Globus pallidus (tissue), 1 donor: ENCODE results near the gene GALNT17.

Experiments used
- DNase-seq: peaks from one replicate; pipeline ENCODE4 v3.0.0-alpha.2; 2015; ENCODE audit warnings: low spot score

The GALNT17 gene

DNA sequence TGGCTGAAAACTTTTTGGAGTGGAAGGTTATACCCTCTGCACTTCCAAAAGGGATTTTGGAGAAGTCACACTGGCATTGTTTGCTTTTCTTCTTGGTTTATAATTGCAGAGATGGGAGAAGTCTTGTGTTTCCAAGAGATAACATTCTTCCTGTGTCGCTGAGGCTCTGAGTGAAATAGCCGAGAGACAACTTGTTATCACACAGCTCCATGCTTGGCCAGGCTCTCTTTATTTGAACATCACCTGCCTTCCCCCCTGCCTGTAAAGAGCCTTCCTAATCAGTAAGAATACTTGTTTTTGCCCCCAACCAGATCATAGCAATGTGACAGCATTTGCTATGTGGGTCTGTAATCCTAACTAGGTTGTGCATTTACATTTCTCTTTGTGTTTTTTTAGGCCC, 270.7 kb downstream of the GALNT17 start:
- DNase-seq: no peak

DNA sequence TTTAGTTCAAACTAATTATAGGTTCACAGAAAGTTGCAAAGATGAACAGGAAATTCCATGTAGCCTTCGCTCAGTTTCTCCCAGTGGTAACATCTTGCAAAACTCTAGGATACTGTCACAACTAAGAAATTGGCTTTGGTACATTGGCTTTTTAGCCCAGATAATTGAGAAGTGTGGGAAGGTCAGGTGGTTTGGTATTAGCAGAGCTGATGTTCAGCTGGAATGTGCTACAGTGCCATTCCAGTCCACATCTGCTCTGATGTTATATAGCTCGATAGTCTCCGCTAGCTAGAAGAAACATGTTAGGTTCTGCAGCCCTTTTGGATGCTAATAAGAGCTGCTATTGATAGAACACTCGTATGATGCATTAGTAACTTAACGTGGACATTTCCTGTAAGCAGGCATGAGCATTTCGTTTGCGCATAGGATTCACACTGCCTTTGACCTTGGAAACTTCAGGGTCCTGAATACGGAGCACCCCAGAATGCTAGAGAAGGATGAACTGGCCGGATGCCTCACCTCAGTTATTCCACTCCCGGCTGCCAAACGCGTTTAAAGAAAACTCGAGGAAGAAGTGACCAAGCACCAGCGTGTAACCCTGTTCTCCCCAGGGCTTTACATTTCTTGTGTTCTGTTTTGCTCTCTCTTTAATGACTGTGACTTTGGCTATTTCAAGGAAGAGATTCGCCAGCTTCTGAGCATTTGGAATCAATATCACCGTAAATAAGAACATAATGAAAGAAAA, 271.4 kb downstream of the GALNT17 start:
- DNase-seq: no peak

DNA sequence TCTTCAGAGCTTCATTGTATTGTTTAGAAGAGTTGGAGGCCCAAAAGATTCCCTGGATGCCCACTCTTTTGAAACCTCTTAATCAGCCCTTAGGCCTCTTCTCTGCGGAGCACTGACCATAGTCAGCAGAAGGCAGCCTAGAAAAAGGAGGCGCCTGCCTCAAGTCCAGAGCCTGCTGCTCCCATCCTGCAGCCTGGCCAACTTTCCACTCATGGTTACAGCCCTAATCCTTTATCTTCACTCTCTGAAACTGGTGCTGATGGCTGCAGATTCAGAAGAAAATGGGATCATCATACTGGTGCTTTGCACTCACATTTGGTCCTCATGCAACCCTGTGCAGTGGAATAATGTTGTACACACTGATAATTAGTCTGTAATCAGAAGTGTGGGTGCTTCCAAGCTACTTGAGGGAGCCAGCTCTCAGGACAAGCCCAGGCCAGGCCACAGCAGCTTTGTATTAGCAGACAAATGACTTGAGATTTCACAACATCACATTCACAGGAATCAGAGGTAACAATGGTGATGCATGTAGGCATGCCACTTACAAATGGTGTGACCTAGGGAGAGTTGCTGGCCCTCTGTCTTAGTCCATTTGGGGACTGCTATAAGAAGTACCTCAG, 272.9 kb downstream of the GALNT17 start:
- no peak for DNase-seq

DNA sequence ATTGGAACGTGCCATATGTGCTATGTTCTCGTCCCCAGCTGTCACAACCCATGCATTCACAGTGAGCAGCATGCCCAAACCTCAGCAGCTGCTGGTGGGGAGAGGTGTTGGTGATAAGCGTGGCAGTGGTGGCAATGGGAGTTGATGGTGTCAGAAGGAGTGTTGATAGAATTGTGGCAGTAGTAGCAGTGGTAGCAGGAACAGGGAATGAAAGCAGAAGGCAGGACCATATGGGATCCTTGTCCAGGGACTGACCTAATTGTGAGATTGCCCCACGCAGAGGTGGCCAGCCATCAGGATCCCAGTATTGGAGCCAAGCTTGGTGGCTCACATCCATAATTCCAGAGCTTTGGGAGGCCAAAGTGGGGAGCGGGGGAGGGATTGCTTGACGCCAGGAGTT, 276.3 kb downstream of the GALNT17 start:
- no peak for DNase-seq

DNA sequence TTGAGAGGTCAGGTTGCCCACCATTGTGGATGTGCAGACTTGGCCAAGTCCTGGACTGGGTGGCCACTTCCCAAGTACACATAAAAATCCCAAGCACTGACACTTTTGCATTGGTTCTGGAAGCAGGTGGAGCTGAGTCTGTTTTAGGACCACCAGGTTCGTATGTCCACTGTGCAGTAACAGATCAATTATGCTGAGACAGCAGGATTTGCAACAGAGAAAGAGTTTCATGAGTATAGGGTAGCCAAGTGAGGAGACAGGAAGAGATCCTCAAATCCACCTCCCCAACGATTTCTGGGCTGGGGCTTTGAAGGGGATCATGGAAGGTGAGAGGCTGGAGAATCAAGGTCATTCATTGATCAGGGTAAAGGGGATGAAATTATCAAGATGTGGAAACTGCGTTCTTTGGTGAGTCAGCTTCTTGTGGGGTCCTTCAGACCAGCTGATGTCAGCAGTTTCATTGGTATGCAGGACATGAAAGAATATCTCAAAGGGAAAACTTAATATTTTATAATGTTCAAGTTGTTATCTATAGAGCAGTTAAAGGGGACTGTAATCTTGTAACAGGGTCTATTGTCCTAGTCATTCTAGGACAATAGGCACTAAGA, 277.7 kb downstream of the GALNT17 start:
- no peak for DNase-seq

DNA sequence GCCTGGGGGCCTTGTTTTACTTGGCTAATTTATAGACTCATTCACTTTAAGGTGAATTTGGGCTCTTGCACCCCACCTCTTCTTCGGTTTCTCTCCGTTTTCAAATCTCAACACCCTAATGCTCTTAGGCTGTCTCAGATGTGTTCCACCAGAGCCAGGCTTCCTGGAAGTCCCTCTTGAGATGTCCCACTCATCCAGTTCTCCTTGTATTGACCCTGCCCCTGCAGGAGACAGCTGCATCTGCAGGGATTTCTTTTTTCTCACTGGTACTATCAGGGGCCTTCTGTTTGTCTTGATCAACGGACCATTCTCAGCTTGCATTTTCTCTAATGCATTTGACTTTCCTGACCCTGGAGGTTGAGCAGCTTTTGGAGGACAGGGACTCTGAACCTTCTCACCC, 279.5 kb downstream of the GALNT17 start:
- DNase-seq: no peak

- no peak for DNase-seq
Observed at GRCh38 chr7:71414490-71414889, 282.5 kb downstream of the GALNT17 start.

DNA sequence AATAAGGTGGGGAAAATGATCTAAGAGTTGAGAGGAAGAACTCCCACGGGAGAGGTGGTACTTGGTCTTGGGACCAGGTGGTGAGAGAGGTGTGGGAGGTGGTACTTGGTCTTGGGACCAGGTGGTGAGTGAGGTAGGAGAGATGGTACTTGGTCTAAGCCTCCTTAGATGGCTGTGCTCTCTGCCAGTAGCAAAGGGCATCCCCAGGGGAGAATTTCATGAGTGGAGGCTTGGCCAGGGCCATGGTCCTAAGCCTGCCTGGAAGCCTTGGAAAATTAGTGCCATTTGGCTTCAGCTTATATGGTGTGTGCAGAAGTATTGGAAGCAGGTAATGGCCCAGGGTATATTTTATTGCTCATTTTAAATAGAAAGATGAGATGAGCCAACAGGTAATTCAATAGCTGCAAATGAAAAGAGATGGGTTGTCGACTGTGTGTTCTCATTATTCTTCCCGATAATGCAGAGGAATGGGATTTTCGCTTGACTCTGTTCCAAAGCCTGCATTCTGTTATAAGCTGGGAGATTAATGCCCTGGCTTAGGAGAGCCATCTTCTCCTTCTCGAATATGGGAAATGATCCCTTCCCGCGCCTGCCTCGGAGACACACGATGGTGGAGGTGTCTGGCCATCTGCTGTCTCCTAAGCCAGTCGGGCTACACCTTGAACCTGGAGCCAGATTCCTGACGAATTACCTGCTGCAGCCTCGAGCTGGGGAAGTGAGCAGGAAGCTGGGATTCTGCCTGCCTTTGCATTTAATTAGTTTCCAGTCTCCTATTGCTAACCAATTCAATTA, 287.8 kb downstream of the GALNT17 start:
- DNase-seq: no peak

DNA sequence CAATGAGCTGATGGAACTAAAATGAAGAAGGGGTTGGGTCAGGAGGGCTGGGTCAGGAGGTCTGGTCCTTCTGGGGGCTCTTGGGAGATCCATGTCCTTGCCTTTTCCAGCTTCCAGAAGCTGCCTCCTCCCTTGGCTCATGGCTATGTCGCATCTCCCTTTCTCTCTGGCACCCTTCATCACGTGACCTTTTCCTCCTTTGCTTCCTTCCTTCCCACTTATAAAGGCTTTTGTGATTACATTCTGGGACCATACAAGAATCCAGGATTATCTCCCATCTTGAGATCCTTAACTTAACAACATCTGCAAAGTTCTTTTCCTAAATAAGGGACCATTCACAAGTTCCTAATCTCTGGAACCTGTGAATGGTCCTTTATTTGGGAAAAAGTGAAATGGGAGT, 290.2 kb downstream of the GALNT17 start:
- DNase-seq: no peak

GRCh38 chr7:71424166-71425035, 292.5 kb downstream of the GALNT17 start:
- no peak for DNase-seq

DNA sequence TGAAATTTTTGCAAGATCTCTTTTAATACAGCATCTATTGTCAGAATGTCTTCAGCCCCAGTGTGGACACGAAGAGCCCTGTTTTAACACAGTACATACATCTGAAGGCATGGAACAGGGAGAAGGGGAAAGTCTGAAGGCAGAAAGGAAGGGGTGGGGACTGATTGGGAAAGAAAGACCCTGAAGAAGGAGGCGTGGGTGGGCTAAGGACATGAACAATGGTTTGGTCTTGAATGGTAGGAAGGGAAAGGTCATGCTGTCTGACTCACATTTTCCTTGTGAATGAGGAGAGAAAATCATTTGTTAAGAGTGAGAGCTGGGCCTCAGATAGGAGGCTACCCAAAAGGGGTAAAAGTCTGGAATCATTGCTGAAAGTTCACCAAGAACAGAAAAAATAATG, 297.1 kb downstream of the GALNT17 start:
- no peak for DNase-seq

- no peak for DNase-seq
Observed at GRCh38 chr7:71430246-71430645, 298.3 kb downstream of the GALNT17 start.

DNA sequence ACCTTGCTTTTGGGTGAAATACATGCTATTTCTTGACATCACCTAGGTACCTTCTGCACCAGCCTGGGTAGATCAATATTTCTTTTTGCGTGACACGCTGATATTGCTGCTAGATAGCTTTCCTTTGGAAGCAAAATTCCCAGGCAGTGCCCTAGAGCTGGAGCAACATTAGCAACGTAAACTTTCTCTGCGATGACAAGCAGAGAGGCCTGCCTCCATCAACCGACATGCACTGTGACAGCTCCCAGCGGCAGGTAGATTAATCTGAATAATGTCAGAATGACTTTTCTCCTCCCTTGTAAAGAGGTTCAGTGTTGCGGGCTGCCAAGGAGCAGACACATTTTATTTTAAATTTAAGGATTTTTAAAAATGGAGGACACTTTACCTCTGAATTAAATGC, 307.4 kb downstream of the GALNT17 start:
- DNase-seq: no peak

DNA sequence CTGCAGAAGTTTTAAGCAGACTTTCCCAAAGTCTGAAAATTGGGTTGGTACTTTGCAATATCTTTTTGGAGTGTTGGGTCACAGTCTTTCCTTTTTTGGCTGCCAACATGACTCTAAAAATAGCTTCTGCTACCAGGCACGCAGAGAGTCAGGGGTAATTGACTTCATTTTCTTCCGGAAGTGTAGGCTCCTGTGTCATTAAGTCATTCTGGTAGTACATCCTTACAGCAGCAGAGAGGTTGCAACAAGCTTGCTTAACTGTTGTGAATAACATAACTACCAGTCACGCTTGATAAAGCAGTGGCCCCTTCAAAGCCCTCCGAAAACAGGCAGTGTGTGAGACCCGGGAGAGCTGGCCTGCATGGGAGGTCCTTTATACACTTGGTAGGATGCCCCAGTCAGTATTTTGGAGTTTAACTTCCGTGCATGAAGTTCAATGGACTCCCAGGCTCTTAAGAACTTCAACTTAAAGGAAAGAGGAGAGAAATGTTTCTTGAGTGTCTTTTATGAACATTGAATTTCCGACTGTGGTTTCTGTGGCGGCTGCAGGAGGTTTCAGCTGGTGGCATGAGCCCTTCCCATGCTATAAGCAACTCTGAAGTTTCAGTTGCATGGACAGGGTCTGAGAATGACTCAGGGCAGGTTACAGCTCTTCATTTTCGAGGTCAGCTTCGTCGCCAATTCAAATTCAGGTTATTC, 310.7 kb downstream of the GALNT17 start:
- no peak for DNase-seq

GRCh38 chr7:71443191-71443530, 311.2 kb downstream of the GALNT17 start:
- no peak for DNase-seq

DNA sequence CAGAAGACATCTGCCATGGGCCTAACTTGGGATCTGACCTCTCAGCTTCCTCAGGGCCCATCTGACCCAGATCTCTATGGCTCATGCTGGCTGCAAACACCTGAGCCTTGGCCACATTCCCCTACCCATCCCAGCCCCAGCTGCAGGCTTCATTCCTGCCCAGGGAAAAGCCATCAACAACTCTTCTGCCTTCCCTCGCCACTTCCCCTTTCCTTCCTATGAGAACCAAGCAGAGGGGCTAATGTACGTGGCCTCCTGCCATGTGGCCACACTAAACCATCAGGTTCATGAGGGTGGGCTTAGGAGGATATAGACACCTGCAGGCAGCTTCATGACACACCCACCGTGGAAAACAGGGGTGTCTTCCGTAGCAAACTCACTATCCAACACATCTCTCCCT, 312.2 kb downstream of the GALNT17 start:
- no peak for DNase-seq

DNA sequence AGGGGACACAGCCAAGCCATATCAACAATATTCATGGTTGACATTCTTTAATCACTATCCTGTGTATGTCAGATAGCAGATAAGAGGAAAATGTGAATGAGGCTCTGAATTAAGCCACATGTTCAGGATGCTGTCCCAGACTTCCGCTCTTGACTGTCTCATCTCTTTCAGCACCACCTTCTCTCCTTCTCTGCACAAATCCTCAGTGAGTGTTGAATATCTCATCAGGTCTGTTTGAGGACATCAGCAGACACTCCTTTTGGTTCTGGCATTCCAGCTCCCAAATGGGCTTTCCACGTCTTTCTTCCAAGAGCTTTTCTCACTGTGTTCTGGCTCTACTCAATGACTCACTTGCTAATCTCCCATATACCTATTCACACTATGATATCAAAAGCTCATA, 321.7 kb downstream of the GALNT17 start:
- no peak for DNase-seq

GRCh38 chr7:71454981-71455380, 323.0 kb downstream of the GALNT17 start:
- no peak for DNase-seq

DNA sequence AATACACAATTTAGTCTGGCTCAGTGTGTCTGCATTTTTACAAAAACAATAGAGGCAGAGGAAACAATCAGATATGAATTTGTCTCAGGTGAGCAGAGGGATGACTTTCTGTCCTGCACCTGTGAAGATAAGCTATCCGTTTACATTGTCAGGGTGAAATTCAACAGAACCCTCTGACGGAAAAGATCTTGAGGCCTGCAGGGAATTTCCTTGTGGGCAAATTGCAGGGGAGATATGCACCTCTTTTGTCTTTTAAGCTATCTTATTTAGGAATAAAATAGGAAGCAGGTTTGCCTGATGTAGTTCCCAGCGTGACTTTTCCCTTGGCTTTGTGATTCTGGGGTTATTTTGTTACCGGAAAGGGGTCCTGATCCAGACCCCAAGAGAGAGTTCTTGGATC, 325.1 kb downstream of the GALNT17 start:
- no peak for DNase-seq

- DNase-seq: no peak
Observed at GRCh38 chr7:71457846-71458590, 326.1 kb downstream of the GALNT17 start.

DNA sequence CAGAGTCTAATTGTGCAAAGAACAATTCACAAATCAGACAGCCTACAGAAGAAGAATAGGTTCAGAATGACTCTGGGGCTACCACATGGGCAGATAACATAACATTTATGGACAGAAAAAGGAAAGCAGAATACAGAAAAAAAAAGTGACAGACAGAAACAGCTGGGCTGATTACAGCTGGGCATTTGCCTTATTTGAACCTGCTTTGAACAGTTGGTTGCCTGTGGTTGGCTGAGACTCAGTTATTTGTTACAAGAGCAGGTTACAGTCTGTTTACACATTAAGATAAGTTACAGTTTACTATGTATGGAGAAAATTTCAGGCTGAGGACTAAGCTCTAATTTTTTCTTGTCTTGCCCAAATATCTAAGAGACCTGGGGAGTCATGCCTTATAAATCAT, 327.2 kb downstream of the GALNT17 start:
- DNase-seq: no peak
